HG03064 (cell line): Measurements from ENCODE around the gene IRF6.

Experiments
- ATAC-seq: cut with Tn5 transposase; IDR thresholded peaks from one replicate; pipeline ENCODE4 v1.9.1; 2021; ENCODE audit warnings: low read depth; ENCODE audit not compliant: unreplicated experiment

IRF6 gene

GRCh38 chr1:209736490-209737117 lies 69.3 kb downstream of the IRF6 start:
- no peak for ATAC-seq
